ENCODE measurements around the gene SERINC4.

- TF ChIP-seq CTCF (IDR thresholded peaks at IDR 0.05) (no peak), POLR2A (IDR thresholded peaks at IDR 0.05) (no peak)
Observed at GRCh38 chr15:43762824-43763223, 37.2 kb downstream of the SERINC4 start.
